A549 (cell line): ENCODE measurements around the gene TENT5C. TPM values are rescaled to one million over a fixed set of nuclear protein-coding genes. Genes with fewer than 3 reads are reported as not detected.

ENCODE experiments used
- ATAC-seq, 2 experiments: fragments of 200-7000 bp in 1 of 2; fragments of >200 bp in 1 of 2; cut with Nextera tagmentation in 1 of 2; cut with Tn5 transposase in 1 of 2; 3 replicates each; pipeline versions ENCODE4 v1.8.0 to v1.9.1; 2018 to 2020; ENCODE audit warnings: mild to moderate bottlenecking in 1 of 2, moderate library complexity in 1 of 2
- CTCF ChIA-PET: fragments of 300-600 bp; sonication (Branson Sonifier 250); formaldehyde crosslinking; extraction: SDS; loops from one replicate; lab custom pipeline; 2021; ENCODE audit warnings: antibody characterized with exemption, inconsistent platforms; lab: Yijun Ruan, JAX
- POLR2A ChIA-PET: fragments of 350-600 bp; formaldehyde crosslinking; extraction: SDS; loops from one replicate; lab custom pipeline; 2021; ENCODE audit warnings: antibody characterized with exemption, inconsistent platforms; lab: Yijun Ruan, JAX
- DNase-seq, 2 experiments: peaks; one replicate each; pipeline versions ENCODE4 v3.0.0 to v3.0.0-alpha.2; 2011 to 2016; ENCODE audit warnings: low read depth in 1 of 2, low spot score in 1 of 2
- FAIRE-seq: peaks from 2 replicates; lab custom pipeline; 2011; peaks lifted over from hg19 to GRCh38; lab: Jason Lieb, UNC
- H3K27ac ChIP-seq, 2 experiments: fragments of >200 bp; sonication (Bioruptor Twin); formaldehyde crosslinking; 3 replicates each; pipeline ENCODE4 v1.5.1; 2016 to 2017
- H3K4me1 ChIP-seq: fragments of >200 bp; sonication (Bioruptor Twin); formaldehyde crosslinking; 3 replicates; pipeline ENCODE4 v1.6.1; 2016
- H3K4me2 ChIP-seq: fragments of >200 bp; sonication (Bioruptor Twin); formaldehyde crosslinking; 3 replicates; pipeline ENCODE4 v1.6.1; 2016
- H3K4me3 ChIP-seq: fragments of >200 bp; sonication (Bioruptor Twin); formaldehyde crosslinking; 3 replicates; pipeline ENCODE4 v1.5.1; 2016
- H3K9me3 ChIP-seq: fragments of >200 bp; sonication (Bioruptor Twin); formaldehyde crosslinking; 3 replicates; pipeline ENCODE4 v1.6.1; 2016
- BCL3 ChIP-seq: fragments of >200 bp; sonication (Bioruptor Twin); formaldehyde crosslinking; IDR thresholded peaks from 3 replicates; pipeline ENCODE4 v1.6.1; 2016
- CHD4 ChIP-seq: fragments of 200-600 bp; sonication (generic); IDR thresholded peaks from 2 replicates; pipeline ENCODE4 v1.6.1; 2016; ENCODE audit warnings: antibody characterized with exemption, mild to moderate bottlenecking, borderline replicate concordance
- FOSL2 ChIP-seq, 2 experiments: fragments of 450-650 bp in 1 of 2; fragments of >200 bp in 1 of 2; sonication (Bioruptor Twin) in 1 of 2; formaldehyde crosslinking; IDR thresholded peaks; 2 replicates each; pipeline versions ENCODE4 v1.5.0 to v1.6.1; 2016 to 2020; ENCODE audit warnings: mild to moderate bottlenecking in 1 of 2, moderate library complexity in 1 of 2
- GATA3 ChIP-seq: IDR thresholded peaks from 2 replicates; pipeline ENCODE4 v1.6.1; 2012; ENCODE audit warnings: borderline replicate concordance
- HOXA7 ChIP-seq: fragments of 250-450 bp; sonication (Bioruptor Pico); IDR thresholded peaks from 2 replicates; pipeline ENCODE4 v1.5.0; 2020; ENCODE audit warnings: mild to moderate bottlenecking, moderate library complexity
- MAFK ChIP-seq: fragments of 450-650 bp; IDR thresholded peaks from 2 replicates; pipeline ENCODE4 v1.6.1; 2014; ENCODE audit not compliant: partially characterized antibody
- MAX ChIP-seq: IDR thresholded peaks from 2 replicates; pipeline ENCODE4 v1.6.1; 2012
- MAZ ChIP-seq: fragments of 150-350 bp; IDR thresholded peaks from 2 replicates; pipeline ENCODE4 v1.6.1; 2014; ENCODE audit warnings: antibody characterized with exemption, low read depth, low read length, borderline replicate concordance
- PHF8 ChIP-seq: fragments of 200-600 bp; sonication (generic); IDR thresholded peaks from 2 replicates; pipeline ENCODE4 v1.6.1; 2016; ENCODE audit warnings: low read depth, mild to moderate bottlenecking, antibody characterized with exemption, moderate library complexity, borderline replicate concordance
- POLR2A ChIP-seq: IDR thresholded peaks from 2 replicates; pipeline ENCODE4 v1.6.1; 2012; ENCODE audit warnings: mild to moderate bottlenecking, low read length
- RNF2 ChIP-seq: fragments of 200-600 bp; sonication (generic); IDR thresholded peaks from 2 replicates; pipeline ENCODE4 v1.6.1; 2016; ENCODE audit warnings: low read depth, mild to moderate bottlenecking, antibody characterized with exemption, moderate library complexity, borderline replicate concordance
- TFCP2L1 ChIP-seq: fragments of 250-450 bp; sonication (Bioruptor Pico); IDR thresholded peaks from 2 replicates; pipeline ENCODE4 v1.5.0; 2021; ENCODE audit warnings: mild to moderate bottlenecking
- ZC3H11A ChIP-seq: fragments of 450-650 bp; IDR thresholded peaks from 2 replicates; pipeline ENCODE4 v1.6.1; 2014; ENCODE audit warnings: antibody characterized with exemption, mild to moderate bottlenecking
- ZFP36 ChIP-seq: fragments of 450-650 bp; IDR thresholded peaks from 2 replicates; pipeline ENCODE4 v1.6.1; 2014; ENCODE audit warnings: borderline replicate concordance; ENCODE audit not compliant: partially characterized antibody
- WGBS: methylation state at CpG from one replicate; pipeline ENCODE4 v1.1.6; 2017; ENCODE audit errors: missing lambda C conversion rate; 5-methylcytosine and 5-hydroxymethylcytosine counted together
- polyA plus RNA-seq, 4 experiments: library from polyadenylated mRNA; depleted of rRNA in 3 of 4; stranded (reverse); fragments of >200 nt; fragmentation: RNase III in 1 of 4; extraction: RNeasy Plus Mini Kit Qiagen cat#74134 plus additional on column Dnase treatment in 1 of 4; gene quantifications; 2 replicates in 3 of 4; 3 replicates in 1 of 4; pipeline ENCODE4 v1.2.3, GENCODE V29; 2011 to 2017
- TF ChIP-seq, protein P1 (sequence below): fragments of 250-450 bp; sonication (Bioruptor Pico); IDR thresholded peaks from 2 replicates; pipeline ENCODE4 v1.5.0; 2020; ENCODE audit warnings: low read depth, mild to moderate bottlenecking, moderate library complexity
- TF ChIP-seq, protein P2 (sequence below): IDR thresholded peaks from 2 replicates; pipeline ENCODE4 v1.6.1; 2012; ENCODE audit warnings: low read depth, borderline replicate concordance
- TF ChIP-seq, protein P3 (sequence below): fragments of 200-600 bp; sonication (generic); IDR thresholded peaks from 2 replicates; pipeline ENCODE4 v1.6.1; 2016; ENCODE audit warnings: antibody characterized with exemption, mild to moderate bottlenecking, moderate library complexity
- TF ChIP-seq, protein P4 (sequence below): IDR thresholded peaks from 2 replicates; pipeline ENCODE4 v1.6.1; 2012

TENT5C gene
- polyA plus RNA-seq, 2 of the 4 experiments (the other 2 are of a cell fraction): 0.14 to 0.17 TPM

- Histone ChIP-seq H3K27ac (no peak overlapping the region), H3K4me1 (no peaks in the 10 kb centered on the region), H3K9me3 (no peaks in the 10 kb centered on the region), H3K4me2 (no peak overlapping the region)
- DNase-seq (no peak), ATAC-seq (no peak)
- 59% methylated on average over 4 of the region's 4 CpGs for WGBS
- no peak for TF ChIP-seq MAX
- no peak for TF ChIP-seq RNF2
- no peak for TF ChIP-seq HOXA7 (CRISPR knock-in tag)
- no peak for TF ChIP-seq POLR2A
- no peak for TF ChIP-seq ZFP36
- TF ChIP-seq MAFK: no peak
- TF ChIP-seq, protein P1, sequence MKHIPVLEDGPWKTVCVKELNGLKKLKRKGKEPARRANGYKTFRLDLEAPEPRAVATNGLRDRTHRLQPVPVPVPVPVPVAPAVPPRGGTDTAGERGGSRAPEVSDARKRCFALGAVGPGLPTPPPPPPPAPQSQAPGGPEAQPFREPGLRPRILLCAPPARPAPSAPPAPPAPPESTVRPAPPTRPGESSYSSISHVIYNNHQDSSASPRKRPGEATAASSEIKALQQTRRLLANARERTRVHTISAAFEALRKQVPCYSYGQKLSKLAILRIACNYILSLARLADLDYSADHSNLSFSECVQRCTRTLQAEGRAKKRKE: no peak
- no peak for TF ChIP-seq ZC3H11A
- TF ChIP-seq, protein P2, sequence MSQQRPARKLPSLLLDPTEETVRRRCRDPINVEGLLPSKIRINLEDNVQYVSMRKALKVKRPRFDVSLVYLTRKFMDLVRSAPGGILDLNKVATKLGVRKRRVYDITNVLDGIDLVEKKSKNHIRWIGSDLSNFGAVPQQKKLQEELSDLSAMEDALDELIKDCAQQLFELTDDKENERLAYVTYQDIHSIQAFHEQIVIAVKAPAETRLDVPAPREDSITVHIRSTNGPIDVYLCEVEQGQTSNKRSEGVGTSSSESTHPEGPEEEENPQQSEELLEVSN: no peak
- TF ChIP-seq, protein P3, sequence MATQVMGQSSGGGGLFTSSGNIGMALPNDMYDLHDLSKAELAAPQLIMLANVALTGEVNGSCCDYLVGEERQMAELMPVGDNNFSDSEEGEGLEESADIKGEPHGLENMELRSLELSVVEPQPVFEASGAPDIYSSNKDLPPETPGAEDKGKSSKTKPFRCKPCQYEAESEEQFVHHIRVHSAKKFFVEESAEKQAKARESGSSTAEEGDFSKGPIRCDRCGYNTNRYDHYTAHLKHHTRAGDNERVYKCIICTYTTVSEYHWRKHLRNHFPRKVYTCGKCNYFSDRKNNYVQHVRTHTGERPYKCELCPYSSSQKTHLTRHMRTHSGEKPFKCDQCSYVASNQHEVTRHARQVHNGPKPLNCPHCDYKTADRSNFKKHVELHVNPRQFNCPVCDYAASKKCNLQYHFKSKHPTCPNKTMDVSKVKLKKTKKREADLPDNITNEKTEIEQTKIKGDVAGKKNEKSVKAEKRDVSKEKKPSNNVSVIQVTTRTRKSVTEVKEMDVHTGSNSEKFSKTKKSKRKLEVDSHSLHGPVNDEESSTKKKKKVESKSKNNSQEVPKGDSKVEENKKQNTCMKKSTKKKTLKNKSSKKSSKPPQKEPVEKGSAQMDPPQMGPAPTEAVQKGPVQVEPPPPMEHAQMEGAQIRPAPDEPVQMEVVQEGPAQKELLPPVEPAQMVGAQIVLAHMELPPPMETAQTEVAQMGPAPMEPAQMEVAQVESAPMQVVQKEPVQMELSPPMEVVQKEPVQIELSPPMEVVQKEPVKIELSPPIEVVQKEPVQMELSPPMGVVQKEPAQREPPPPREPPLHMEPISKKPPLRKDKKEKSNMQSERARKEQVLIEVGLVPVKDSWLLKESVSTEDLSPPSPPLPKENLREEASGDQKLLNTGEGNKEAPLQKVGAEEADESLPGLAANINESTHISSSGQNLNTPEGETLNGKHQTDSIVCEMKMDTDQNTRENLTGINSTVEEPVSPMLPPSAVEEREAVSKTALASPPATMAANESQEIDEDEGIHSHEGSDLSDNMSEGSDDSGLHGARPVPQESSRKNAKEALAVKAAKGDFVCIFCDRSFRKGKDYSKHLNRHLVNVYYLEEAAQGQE: no peak
- no peak for TF ChIP-seq GATA3
- TF ChIP-seq FOSL2 (IDR thresholded peaks at IDR 0.05): no peak
- no peak for TF ChIP-seq FOSL2 (CRISPR knock-in tag; IDR thresholded peaks at IDR 0.05)
- no peak for TF ChIP-seq CHD4
- TF ChIP-seq, all 56 proteins: peak for 0
- ChIA-PET POLR2A (no interaction called here), CTCF (interaction anchor here (0.6 kb wide), 1 partner anchor 1479 kb away, joined by 3 read pairs; no protein-coding TSS in a partner anchor)
- no peak for FAIRE-seq
- no peak overlapping the region for H3K4me3 ChIP-seq
These were observed 32.9 kb downstream of the TENT5C start for GRCh38 chr1:117638759-117639158.

DNA sequence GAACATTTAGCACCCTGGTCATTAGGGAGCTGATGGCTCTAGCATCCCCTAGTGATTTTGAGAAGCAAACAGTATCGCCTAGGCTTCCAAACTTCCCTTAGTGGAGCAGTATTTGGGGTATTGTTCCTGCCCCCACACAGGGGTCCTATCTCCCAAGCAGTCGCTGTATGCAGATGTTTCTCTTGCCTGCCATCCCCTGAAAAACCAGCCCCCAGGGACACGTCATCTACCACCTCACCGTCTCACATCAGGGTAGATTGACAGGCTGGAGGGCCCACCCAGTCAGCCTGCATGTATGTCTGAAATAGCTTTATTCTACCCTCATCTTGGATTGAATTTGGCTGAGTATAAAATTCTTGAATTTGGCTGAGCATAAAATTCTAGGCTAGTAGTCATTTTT, 33.9 kb downstream of the TENT5C start:
- TF ChIP-seq PHF8 (no peak), BCL3 (no peak), CHD4 (no peak), MAX (no peak), MAZ (no peak), TFCP2L1 (CRISPR knock-in tag) (no peak)
- TF ChIP-seq, protein P4, sequence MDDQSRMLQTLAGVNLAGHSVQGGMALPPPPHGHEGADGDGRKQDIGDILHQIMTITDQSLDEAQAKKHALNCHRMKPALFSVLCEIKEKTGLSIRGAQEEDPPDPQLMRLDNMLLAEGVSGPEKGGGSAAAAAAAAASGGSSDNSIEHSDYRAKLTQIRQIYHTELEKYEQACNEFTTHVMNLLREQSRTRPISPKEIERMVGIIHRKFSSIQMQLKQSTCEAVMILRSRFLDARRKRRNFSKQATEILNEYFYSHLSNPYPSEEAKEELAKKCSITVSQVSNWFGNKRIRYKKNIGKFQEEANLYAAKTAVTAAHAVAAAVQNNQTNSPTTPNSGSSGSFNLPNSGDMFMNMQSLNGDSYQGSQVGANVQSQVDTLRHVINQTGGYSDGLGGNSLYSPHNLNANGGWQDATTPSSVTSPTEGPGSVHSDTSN: no peak
- ATAC-seq: no peak

More for the DNA sequence above, 33.9 kb downstream of the TENT5C start:
- H3K9me3 ChIP-seq: no peaks in the 10 kb centered on the region
- H3K4me1 ChIP-seq: no peaks in the 10 kb centered on the region
- no peak overlapping the region for H3K4me3 ChIP-seq
- no peak overlapping the region for H3K27ac ChIP-seq
- WGBS: 64% methylated on average over 4 of the region's 4 CpGs
- DNase-seq (no peak), FAIRE-seq (no peak)
- CTCF ChIA-PET: no interaction called here
- POLR2A ChIA-PET: no interaction called here
- no peak overlapping the region for H3K4me2 ChIP-seq
